ENCODE measurements around the gene GATA2.

The GATA2 gene

GRCh38 chr3:128492671-128493569 lies at the start of gene GATA2:
Gene GATA2 (minus strand): TSS chr3:128493201. CDS start chr3:128487031, 6,170 bp downstream.
- DNase-seq (ENCODE audit: low read depth) = no peak

- DNase-seq (ENCODE audit: low read depth) = no peak
These were observed 48.2 kb upstream of the GATA2 start for GRCh38 chr3:128541246-128541645.

- no peak for DNase-seq (ENCODE audit: low read depth)
These were observed 46.4 kb upstream of the GATA2 start for GRCh38 chr3:128539376-128539775.

- DNase-seq (ENCODE audit: low read depth) = no peak
These were observed 44.2 kb upstream of the GATA2 start for GRCh38 chr3:128537091-128537703.

GRCh38 chr3:128532012-128532983 lies 39.3 kb upstream of the GATA2 start:
- DNase-seq (ENCODE audit: low read depth) = no peak

- no peak for DNase-seq (ENCODE audit: low read depth)
These were observed 31.6 kb upstream of the GATA2 start for GRCh38 chr3:128524374-128525299.

- no peak for DNase-seq (ENCODE audit: low read depth)
These were observed 30.6 kb upstream of the GATA2 start for GRCh38 chr3:128523591-128523990.

- no peak for DNase-seq (ENCODE audit: low read depth)
These were observed 28.7 kb upstream of the GATA2 start for GRCh38 chr3:128521715-128522114.

- no peak for DNase-seq (ENCODE audit: low read depth)
These were observed 25.8 kb upstream of the GATA2 start for GRCh38 chr3:128518587-128519490.

- no peak for DNase-seq (ENCODE audit: low read depth)
These were observed 24.6 kb upstream of the GATA2 start for GRCh38 chr3:128517648-128518047.

GRCh38 chr3:128515967-128516366 lies 23.0 kb upstream of the GATA2 start:
- no peak for DNase-seq (ENCODE audit: low read depth)

GRCh38 chr3:128508852-128509251 lies 15.9 kb upstream of the GATA2 start:
- DNase-seq (ENCODE audit: low read depth) = no peak

GRCh38 chr3:128506754-128507153 lies 13.8 kb upstream of the GATA2 start:
- no peak for DNase-seq (ENCODE audit: low read depth)

- no peak for DNase-seq (ENCODE audit: low read depth)
These were observed 12.8 kb upstream of the GATA2 start for GRCh38 chr3:128505771-128506170.

- DNase-seq (ENCODE audit: low read depth) = no peak
These were observed 12.1 kb upstream of the GATA2 start for GRCh38 chr3:128504963-128505730.

- DNase-seq (ENCODE audit: low read depth) = no peak
These were observed 11.5 kb upstream of the GATA2 start for GRCh38 chr3:128504533-128504915.

GRCh38 chr3:128503751-128504532 lies 10.9 kb upstream of the GATA2 start:
- no peak for DNase-seq (ENCODE audit: low read depth)

- DNase-seq (ENCODE audit: low read depth) = no peak
These were observed 10.2 kb upstream of the GATA2 start for GRCh38 chr3:128503164-128503651.
